Nephron progenitor cell (in vitro differentiated cells): ENCODE data around the gene SLC13A1.

Experiments
- DNase-seq: peaks from one replicate; pipeline ENCODE4 v3.0.0; 2021
- H3K27ac Mint-ChIP-seq: 2 replicates; pipeline ENCODE4 v1.8.0; 2021; ENCODE audit warnings: mild to moderate bottlenecking, moderate library complexity, mixed read lengths
- H3K27me3 Mint-ChIP-seq: 2 replicates; pipeline ENCODE4 v1.8.0; 2021; ENCODE audit warnings: mild to moderate bottlenecking, low read depth, mixed read lengths; ENCODE audit not compliant: poor library complexity
- H3K36me3 Mint-ChIP-seq: 2 replicates; pipeline ENCODE4 v1.8.0; 2021; ENCODE audit warnings: low read depth, mixed read lengths
- H3K4me1 Mint-ChIP-seq: 2 replicates; pipeline ENCODE4 v1.8.0; 2021; ENCODE audit warnings: mixed read lengths
- H3K4me3 Mint-ChIP-seq: 2 replicates; pipeline ENCODE4 v1.8.0; 2021; ENCODE audit warnings: mild to moderate bottlenecking, moderate library complexity, mixed read lengths
- H3K9me3 Mint-ChIP-seq: 2 replicates; pipeline ENCODE4 v1.8.0; 2021; ENCODE audit warnings: mild to moderate bottlenecking, moderate library complexity, mixed read lengths
- TF ChIP-seq, protein P1 (sequence below): fragments of 200-600 bp; sonication (generic); IDR thresholded peaks from 2 replicates; pipeline ENCODE4 v1.5.0; 2021; ENCODE audit warnings: antibody characterized with exemption

Gene SLC13A1

DNA sequence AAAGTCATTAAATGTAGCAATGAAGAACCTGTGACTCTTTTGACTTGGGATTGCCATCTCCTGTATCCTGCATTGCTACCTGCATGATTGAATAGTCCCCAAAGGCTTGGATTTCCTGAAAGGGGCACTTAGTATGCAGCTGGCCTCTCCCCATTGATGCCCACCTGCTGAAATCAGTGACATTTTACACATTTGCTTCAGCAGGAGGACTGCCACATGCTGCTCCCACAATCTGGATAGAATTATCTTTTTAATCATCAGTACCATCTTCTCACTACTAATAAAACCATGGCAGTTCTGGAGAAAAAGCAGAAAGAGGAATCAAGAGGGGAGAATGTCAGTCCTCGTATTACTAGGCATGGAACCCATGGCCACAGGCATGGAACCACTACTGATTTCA, 67.8 kb downstream of the SLC13A1 start:
- Mint-ChIP-seq H3K27ac (no peak overlapping the region), H3K4me1 (no peaks in the 10 kb centered on the region), H3K27me3 (no peaks in the 10 kb centered on the region), H3K36me3 (no peaks in the 10 kb centered on the region), H3K4me3 (no peak overlapping the region), H3K9me3 (no peaks in the 10 kb centered on the region)
- TF ChIP-seq, protein P1, sequence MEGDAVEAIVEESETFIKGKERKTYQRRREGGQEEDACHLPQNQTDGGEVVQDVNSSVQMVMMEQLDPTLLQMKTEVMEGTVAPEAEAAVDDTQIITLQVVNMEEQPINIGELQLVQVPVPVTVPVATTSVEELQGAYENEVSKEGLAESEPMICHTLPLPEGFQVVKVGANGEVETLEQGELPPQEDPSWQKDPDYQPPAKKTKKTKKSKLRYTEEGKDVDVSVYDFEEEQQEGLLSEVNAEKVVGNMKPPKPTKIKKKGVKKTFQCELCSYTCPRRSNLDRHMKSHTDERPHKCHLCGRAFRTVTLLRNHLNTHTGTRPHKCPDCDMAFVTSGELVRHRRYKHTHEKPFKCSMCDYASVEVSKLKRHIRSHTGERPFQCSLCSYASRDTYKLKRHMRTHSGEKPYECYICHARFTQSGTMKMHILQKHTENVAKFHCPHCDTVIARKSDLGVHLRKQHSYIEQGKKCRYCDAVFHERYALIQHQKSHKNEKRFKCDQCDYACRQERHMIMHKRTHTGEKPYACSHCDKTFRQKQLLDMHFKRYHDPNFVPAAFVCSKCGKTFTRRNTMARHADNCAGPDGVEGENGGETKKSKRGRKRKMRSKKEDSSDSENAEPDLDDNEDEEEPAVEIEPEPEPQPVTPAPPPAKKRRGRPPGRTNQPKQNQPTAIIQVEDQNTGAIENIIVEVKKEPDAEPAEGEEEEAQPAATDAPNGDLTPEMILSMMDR = no peak
- DNase-seq = no peak

DNA sequence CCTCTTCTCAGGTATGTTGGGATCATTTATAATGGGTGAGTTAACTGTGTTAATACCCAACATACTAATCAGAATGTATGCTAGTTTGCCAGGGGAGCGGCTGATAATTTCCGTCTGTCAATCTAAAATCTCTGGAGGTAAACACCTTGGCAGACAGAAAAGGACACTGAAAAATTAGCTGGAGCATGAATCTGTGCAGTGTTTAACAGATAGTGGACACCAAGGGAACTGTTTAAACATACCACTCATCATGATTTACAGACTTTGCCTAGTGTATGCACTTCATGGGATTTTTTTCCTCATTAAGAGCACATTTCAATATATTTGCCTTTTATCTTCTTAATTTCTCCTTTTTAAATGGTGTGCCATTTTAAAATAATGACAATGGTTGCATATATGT, 68.2 kb downstream of the SLC13A1 start:
- Mint-ChIP-seq H3K9me3 (no peaks in the 10 kb centered on the region), H3K27ac (no peak overlapping the region)

DNA sequence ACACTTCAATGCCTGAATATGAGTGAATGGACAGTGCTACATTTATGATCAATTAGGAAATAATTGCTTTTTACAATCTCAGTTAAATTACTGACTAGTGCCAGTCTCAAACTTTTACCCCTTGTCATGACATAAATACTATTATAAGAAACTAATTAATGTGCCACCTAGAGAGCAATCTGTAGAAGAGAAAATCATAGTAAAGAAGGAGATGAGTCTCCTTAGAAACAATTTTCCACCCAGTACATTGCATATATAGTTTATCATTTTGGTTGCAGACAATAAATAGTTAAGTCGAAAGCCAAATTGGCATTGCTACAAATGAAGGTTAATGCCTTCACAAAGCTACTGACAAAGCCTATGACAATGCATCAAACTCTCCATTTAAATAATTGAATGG, 68.6 kb downstream of the SLC13A1 start:
- no peaks in the 10 kb centered on the region for H3K27me3 Mint-ChIP-seq
- H3K36me3 Mint-ChIP-seq = no peaks in the 10 kb centered on the region
- H3K9me3 Mint-ChIP-seq = no peaks in the 10 kb centered on the region
- no peak overlapping the region for H3K4me3 Mint-ChIP-seq
- DNase-seq = no peak
- no peak overlapping the region for H3K27ac Mint-ChIP-seq
- TF ChIP-seq, protein P1 = no peak
- no peaks in the 10 kb centered on the region for H3K4me1 Mint-ChIP-seq

More for the DNA sequence above, 68.2 kb downstream of the SLC13A1 start:
- Mint-ChIP-seq H3K36me3 (no peaks in the 10 kb centered on the region), H3K4me3 (no peak overlapping the region), H3K4me1 (no peaks in the 10 kb centered on the region), H3K27me3 (no peaks in the 10 kb centered on the region)
- TF ChIP-seq, protein P1 = no peak
- DNase-seq = no peak

DNA sequence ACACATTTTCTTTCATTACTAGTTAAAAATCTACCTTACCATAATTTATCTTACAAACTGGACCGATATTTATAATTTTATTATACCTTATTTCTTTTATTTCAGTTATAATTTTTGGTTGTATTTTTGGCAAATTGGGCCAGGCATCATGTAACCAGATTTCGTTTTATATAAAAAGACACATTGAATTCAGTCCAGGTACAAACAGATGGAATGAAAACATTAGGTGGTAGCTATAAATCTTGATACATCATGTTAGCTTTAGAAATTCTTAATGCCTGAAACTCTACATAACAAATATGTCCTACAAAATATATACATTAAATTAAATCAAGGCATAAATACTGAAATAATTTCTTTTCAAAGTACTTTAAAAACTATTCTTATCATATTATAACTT, 73.1 kb downstream of the SLC13A1 start:
- Mint-ChIP-seq H3K4me3 (no peak overlapping the region), H3K9me3 (no peaks in the 10 kb centered on the region), H3K27ac (no peak overlapping the region), H3K36me3 (no peaks in the 10 kb centered on the region), H3K27me3 (no peaks in the 10 kb centered on the region), H3K4me1 (no peaks in the 10 kb centered on the region)
- TF ChIP-seq, protein P1 = no peak
- DNase-seq = no peak

DNA sequence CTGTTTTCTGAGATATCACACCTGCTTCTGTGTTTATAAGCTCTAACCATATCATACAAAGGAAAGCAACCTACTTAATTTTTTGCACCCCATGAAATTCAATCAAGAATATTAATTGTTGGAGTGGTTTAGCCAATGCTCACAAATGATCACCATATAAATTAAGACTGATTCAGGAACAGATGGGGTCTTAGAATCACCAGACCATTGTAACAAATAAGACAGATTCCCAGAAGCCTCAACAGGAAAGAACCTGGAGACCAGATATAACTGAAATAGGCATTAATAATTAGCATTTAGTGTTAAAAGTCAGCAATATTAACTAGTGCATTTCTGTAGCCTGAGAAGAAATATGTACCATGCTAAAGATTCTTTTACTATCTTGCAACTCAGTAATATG, 73.6 kb downstream of the SLC13A1 start:
- no peak overlapping the region for H3K4me3 Mint-ChIP-seq
- no peaks in the 10 kb centered on the region for H3K4me1 Mint-ChIP-seq
- DNase-seq = no peak
- TF ChIP-seq, protein P1 = no peak
- H3K9me3 Mint-ChIP-seq = no peaks in the 10 kb centered on the region
- no peaks in the 10 kb centered on the region for H3K36me3 Mint-ChIP-seq
- H3K27ac Mint-ChIP-seq = no peak overlapping the region
- no peaks in the 10 kb centered on the region for H3K27me3 Mint-ChIP-seq

DNA sequence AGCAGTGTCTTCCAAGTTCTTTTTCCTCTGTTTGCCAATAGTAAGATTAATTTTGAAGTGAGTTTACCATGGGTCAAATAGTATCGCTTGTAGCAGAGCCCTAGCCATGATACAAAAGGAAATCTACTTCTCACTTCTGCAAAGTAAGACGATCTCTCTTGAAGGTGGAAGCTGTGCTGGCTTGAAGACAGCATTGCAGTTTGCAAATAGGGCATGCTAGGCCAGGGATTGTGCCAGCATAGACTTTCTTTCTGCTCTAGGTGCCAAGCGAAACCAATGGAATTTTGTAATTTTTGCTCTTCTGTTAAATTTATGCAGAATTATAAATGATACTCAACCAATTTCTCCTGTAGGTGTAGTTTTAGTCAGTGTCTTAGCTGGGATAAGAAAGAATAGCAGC, 74.5 kb downstream of the SLC13A1 start:
- TF ChIP-seq, protein P1 = no peak
- no peak overlapping the region for H3K4me3 Mint-ChIP-seq
- H3K27me3 Mint-ChIP-seq = no peaks in the 10 kb centered on the region
- H3K4me1 Mint-ChIP-seq = no peaks in the 10 kb centered on the region
- no peaks in the 10 kb centered on the region for H3K36me3 Mint-ChIP-seq
- H3K9me3 Mint-ChIP-seq = no peaks in the 10 kb centered on the region
- H3K27ac Mint-ChIP-seq = no peak overlapping the region
- no peak for DNase-seq
